Measurements from ENCODE around the gene RPH3AL.

GRCh38 chr17:258045-258734 is 94.4 kb downstream of the RPH3AL start:
- no peak for TF ChIP-seq NFIC (IDR thresholded peaks at IDR 0.05)
- TF ChIP-seq YY1 (IDR thresholded peaks at IDR 0.05; ENCODE audit: low read depth), result no peak
- no peak for TF ChIP-seq RAD21 (IDR thresholded peaks at IDR 0.05; ENCODE audit: low read depth)
- no peak for TF ChIP-seq CEBPB (IDR thresholded peaks at IDR 0.05)
- TF ChIP-seq REST (IDR thresholded peaks at IDR 0.05; ENCODE audit: low read depth), result no peak
- TF ChIP-seq TEAD4 (IDR thresholded peaks at IDR 0.05), result no peak
- TF ChIP-seq TAF1 (IDR thresholded peaks at IDR 0.05; ENCODE audit: low read depth), result no peak
- no peak for TF ChIP-seq EP300 (IDR thresholded peaks at IDR 0.05; ENCODE audit: borderline replicate concordance)
- TF ChIP-seq FOXM1 (IDR thresholded peaks at IDR 0.05; ENCODE audit: borderline replicate concordance, low read depth), result no peak
- no peak for TF ChIP-seq MAX (IDR thresholded peaks at IDR 0.05)
- TF ChIP-seq ZBTB7A (IDR thresholded peaks at IDR 0.05; ENCODE audit: low read depth), result no peak

All from Ishikawa (cell line).